ENCODE data around the gene MMP14.
A peak's percentile ranks its signal among the peaks of the same experiment; 100 is the strongest.
"Not testable (repeated sequence)": the region's sequence is repeated elsewhere in the genome, so short reads cannot be mapped to it uniquely, and the experiment has no call there.

The MMP14 gene

DNA sequence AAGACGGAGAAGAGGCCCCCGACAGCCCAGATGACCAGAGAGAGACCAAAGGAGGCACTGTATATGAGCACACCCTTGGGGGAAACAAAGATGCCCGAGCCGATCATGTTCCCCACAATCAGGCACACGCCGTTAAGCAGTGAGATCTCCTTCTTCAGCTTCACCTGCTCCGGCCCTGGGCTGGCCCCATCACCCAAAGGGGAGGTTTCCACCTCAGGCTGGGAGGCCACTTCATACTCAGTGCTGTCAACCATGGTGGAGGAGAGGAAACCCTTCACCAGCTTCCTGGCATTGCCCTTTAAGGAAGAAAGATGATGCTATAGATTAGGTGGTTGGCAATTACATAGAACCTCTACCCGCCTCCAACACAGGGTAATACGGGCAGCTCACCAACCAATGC, 23.2 kb upstream of the MMP14 start:
- FAIRE-seq = no peak

DNA sequence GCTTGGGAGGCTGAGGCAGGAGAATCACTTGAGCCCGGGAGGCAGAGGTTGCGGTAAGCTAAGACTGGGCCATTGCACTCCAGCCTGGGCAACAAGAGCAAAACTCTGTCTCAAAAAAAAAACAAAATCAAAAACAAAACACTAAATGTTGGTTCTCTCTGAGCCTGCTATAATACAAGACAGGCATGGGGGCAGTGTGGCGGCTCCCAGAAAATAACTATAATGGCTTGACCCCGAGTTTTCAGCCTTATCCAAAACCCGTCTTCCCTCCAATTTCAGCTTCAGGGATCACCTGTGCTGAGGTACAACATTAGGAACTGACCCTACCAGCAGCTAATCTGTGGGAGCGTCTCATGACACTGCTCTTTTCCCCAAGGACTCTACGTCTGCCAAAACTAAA, 22.0 kb upstream of the MMP14 start:
- no peak for FAIRE-seq
- no peak for DNase-seq (ENCODE audit: extremely low spot score, insufficient read length, low read depth)

More for the DNA sequence above, 23.2 kb upstream of the MMP14 start:
- no peak for DNase-seq (ENCODE audit: extremely low spot score, insufficient read length, low read depth)

DNA sequence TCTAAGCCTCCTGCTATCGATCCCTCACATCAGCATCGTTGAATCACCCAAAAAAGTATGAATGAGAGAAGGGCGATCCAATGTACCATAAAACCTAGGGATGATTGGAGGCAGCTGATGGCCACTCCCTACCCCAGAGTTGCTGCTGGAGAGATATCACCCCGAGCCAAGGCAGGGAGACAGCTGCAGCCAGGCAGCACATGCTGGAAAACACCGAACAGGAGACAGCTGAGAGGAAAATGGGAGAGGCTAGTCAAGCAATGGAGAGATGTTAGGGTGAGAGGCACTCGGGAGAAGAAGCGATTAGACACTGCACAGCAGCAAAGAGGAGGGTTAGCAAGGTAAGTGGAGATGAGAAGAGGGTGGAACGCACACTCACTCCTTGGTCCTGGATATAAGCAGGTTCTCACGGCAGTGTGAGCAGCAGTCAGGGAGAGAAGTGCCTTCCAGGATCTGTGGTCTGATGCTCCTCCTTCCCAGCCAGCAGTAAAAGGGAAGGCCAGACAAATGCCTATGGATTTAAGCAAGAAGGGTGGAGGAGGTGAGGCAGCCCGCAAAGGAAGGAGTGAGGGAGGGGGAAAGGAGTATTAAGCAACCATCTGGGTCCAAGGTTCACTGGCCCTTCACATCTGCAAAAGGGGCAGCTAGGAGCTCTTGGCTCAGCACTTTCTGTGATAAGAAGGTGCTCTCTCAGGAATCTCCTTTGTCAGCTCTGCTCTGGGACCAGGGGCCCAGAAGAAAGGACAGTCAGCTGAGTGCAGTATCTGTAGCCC, 21.3 kb upstream of the MMP14 start, which contains the start of gene SLC7A7:
Gene SLC7A7, minus strand, starts transcription at position 495 of the 773 bp plus-strand sequence. CDS start 2,037 bp downstream, outside the sequence.
- FAIRE-seq (no peak), DNase-seq (ENCODE audit: extremely low spot score, insufficient read length, low read depth) (no peak)

DNA sequence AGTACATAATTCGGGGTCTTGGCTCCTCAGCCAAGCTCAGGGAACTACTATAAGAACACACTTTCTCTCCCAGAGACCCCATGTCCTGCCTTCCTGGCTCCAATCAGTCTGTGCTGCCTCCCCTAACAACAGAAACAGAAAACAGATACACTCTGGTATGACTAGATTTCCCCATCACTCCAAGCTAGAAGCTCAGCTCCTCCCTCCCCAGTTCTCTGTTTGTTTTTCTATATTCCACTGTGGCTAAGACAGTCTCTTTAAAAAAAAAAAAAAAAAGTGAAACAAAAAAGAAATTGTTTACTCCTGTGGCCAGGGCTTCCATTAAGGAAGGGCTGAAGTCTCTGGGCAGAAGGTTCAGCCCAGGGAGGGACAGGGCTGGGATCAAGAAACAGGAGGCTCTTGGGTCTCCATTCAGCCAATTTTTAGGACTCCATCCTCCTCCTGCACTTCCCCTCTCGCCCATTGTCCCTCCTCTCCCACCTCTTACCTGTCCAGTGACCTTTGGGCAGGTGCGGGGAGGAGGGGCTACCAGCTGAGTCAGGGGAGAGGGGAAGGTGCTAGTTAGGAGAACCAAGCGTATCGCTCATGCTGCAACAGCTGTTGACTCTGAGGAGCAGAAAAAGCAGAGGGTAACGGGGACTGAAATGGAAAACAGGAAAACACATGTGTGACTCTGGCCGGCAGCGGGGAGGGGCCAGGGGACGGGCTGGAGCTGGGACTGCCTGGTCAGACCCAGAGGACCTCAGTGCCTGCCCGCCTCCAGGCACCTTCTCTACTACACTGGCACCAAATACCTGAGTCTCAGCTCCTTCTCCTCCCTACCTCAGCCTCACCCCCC, 17.0 kb upstream of the MMP14 start:
- FAIRE-seq (peak; percentile 18), DNase-seq (ENCODE audit: extremely low spot score, insufficient read length, low read depth) (no peak)

DNA sequence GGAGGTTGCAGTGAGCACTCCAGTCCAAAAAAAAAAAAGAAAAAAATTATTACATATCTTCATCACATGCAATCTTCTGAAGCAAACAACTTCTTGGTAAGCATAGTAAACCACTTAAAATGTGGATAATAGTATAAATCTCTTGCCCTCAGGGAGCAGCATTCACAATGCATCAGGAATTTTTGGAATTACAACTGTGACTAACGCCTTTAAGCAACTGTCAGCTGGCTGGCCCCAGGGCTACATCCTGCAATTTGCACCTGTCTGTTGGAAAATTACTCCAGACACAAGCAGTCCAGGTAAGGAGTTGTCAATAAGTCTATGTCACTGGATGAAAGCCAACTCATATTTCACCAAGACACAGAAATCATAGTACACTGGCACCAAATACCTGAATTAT, 15.7 kb upstream of the MMP14 start:
- no peak for FAIRE-seq
- DNase-seq (ENCODE audit: extremely low spot score, insufficient read length, low read depth) = no peak

DNA sequence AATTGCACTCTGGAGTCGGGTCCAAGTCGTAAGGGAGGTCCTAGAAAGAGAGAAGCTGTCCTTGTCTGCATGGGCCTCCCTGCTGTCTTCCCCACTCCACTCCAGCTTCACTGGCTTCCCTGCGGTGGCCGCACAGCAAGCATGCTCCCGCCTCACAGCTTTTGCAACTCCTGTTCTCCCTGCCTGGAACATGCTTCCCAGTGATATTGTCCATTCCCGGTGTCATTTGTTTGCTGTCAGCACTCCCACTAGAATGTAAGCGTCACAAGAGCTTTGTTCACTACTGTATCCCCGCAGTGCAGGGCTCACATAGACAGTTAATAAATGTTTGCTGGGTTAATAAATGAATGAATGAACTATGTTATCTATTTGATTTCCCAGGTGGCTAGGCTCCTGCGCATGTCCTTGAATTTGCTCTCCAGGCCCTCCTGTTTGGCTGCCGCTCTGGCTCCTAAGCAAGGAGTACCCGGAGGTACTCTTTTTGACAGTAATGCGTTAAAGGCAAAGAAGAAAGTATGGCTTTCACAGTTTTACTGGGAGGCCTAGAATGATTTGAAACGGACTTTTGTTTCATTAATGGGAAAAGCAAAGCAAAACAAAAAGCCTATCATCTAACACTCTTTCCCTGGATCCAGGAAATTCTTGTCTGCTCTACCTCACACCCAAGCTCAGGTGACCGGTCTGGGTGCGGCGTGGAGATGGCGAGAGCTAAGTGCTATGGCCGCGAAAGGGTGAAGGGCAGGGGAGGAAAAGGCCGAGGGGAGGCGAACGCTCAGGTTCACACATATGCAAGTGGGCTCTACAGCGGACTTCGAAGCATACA, 15.0 kb upstream of the MMP14 start:
- DNase-seq (ENCODE audit: extremely low spot score, insufficient read length, low read depth) (no peak), FAIRE-seq (no peak)

DNA sequence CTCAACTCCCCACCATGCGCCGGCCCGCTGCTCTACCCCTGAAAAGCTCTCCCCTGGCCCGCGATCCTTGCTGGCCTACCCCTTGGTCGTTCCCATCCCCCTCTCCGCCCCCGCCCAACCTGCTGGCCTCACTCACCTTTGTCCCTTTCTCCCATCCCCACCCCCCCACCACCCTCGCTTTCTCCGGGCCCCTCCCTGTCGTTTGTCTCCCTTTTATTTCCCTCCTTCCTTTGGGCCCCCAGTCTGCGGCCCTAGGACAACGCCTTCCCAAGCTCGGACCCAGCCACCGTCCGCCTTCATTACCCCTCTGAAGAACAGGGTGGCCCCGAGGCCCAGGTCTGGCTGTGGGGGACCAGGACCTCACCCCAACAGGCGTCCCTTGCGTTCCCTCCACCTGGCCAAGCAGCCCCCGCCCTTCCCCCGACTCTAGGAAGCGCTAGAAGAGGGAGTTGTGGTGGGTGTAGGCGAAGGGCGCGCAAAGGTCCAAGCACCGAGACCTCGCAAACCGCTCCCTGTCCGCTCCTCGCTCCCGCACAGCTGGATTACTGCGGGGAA, 14.3 kb upstream of the MMP14 start:
- DNase-seq (ENCODE audit: extremely low spot score, insufficient read length, low read depth) (no peak), FAIRE-seq (no peak)

DNA sequence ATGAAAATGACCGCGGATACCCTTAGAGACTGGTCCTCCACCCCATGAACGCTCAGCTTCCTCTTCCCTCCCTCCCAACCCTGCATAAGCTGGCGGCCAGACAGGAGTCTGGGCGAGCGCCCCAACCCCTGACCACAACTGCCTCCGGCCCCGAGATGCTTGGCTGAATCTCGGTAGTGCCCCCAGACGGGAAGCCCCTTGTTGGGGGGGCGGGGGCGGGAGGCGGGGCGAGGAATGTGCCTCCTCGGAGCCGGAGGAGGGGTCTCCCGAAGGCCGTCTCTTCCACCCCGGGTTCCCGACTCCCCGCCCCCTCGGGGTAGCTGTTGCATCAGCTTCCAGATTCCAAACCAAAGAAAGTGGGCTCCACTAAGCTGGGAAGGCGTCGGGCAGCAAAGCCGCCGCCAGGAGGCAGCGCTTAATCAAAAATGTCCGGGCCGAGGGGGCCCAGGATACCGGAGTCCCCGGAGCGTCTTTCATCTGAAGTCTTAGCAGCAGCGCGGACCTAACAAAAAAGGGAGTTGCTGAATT, 13.8 kb upstream of the MMP14 start:
- DNase-seq (ENCODE audit: extremely low spot score, insufficient read length, low read depth) = no peak
- peak; percentile 44 for FAIRE-seq

DNA sequence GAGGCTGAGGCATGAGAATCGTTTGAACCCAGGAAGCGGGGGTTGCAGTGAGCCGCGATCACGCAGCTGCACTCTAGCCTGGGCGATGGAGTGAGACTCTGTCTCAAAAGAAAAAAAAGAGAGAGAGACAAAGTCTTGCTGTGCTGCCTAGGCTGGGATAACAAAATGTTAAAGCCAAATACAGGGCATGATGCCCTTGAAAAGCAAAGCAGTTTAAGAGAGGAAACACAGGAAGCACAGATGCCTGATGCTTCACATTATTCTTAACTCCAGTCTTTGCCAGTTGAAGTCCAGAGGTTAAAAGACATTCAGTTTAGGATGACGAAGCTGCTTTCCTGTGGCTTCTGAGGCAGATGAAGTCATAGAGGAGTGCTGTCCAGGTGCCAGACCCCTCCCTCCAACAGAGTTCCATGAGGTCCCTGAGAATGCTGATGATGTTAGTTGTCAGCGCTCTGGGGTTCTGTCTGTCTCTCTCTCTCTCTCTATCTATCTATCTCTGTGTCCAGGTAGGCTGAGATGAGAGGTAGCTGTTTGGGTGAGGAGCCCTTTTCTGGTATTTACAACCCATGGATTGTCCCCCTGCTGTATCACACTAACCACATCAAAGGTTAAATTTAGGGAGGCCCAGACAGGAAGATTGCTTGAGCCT, 11.6 kb upstream of the MMP14 start:
- DNase-seq (ENCODE audit: extremely low spot score, insufficient read length, low read depth) (no peak), FAIRE-seq (no peak)

DNA sequence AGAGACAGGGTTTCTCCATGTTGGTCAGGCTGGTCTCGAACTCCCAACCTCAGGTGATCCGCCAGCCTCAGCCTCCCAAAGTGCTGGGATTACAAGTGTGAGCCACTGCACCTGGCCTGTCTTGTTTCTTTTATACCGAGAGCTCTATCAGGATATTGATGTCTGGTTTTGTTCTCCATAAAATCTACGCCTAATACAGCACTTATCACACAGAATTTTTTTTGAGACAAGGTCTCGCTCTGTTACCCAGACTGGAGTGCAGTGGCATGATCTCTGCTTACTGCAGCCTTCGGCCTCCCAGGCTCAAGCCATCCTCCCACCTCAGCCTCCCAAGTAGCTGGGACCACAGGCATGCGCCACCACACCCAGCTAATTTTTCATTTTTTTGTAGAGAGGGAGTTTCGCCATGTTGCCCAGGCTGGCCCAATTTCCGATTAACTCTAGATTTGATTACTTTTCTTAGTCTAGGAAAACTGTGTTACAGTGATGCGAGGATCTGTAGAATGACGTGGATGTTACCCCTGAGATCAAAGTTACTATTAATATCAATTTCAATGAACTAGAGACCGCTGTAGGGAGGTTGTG, 7.2 kb upstream of the MMP14 start:
- DNase-seq (ENCODE audit: extremely low spot score, insufficient read length, low read depth) = not testable (repeated sequence)

DNA sequence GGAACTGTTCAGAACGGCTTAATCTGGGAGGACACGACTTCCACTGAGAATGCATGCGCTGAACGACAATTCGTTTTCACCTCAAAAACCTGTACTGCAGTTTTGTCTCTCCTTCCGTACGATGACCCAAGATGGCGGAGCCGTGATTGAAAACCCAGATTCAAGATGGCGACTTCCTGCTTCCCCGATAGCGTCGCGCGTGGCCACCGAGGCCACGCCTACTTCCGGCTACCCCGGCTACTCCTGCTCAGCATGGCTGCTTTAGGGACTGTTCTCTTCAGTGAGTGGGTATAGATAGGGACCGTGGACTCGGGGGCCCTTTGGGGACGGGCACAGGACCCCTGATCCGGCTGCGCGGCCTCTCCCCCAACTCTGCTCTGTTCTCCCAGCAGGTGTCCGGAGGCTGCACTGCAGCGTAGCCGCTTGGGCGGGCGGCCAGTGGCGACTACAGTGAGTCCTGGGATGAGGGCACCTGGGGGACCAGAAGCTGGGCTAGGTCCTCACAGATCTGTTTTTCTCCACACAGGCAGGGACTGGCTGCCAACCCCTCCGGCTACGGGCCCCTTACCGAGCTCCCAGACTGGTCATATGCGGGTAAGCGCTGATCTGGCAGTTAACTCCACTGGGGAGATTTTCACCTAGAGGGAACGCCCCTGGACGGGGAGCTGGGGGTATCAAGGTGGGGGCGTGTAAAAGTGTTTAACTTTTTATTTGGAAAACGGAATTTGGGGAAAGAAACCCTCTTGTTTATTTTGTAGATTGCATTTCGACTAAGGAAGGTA, 6.5 kb upstream of the MMP14 start, which contains the start of gene MRPL52:
Gene MRPL52, plus strand, starts transcription at position 227 of the 782 bp plus-strand sequence. Its CDS starts 26 bp downstream, at position 253.
- FAIRE-seq = peak; percentile 93
- peak; percentile 85 for DNase-seq (ENCODE audit: extremely low spot score, insufficient read length, low read depth)

More for the DNA sequence above, 7.2 kb upstream of the MMP14 start:
- not testable (repeated sequence) for FAIRE-seq

DNA sequence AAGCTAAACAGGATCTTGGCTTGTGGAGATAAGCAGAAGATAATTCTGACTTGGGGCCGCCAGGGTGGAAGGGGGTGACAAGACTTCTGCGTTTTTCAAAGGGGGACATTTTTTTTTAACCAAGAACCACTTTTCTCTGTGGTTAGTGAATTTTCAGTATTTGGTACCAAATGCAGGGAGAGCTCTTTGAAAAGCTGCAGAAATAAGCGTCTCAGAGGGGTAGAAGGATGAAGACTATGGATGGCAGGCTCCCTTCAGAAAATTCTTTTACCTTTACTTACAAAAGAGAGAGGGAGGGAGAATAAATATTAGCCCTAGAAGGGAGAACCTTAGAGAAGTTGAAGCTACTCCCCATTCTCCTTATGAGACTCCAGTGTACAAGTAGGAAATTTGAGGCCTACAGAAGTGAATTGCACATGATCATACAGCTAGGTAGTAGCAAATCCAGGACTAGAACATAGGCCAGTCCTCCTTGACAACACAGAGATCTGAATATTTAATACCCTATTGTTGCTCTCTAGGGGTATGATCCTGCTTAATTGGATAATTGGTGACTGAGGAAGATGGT, 5.9 kb upstream of the MMP14 start:
- DNase-seq (ENCODE audit: extremely low spot score, insufficient read length, low read depth) (no peak), FAIRE-seq (no peak)

DNA sequence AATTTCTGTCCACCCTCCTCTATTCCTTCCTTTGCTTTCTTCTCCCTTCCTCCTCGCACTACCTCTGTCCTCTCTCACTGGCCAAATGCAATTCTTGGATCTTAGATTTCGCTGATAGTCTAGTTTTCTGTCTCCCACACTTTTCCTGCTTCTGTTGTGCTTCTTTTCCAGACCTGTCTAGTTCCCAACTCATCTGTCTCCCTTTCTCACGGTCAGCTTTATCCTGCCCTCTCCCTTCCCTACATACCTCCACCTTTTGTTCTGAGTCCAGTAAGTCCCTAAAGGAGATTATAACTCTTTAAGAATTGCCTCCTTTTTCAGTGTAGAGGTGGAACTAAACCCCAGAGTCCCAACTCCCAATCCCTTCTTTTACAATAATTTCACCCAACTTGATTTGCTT, 880 bp upstream of the MMP14 start:
- no peak for DNase-seq (ENCODE audit: extremely low spot score, insufficient read length, low read depth)
- no peak for FAIRE-seq

DNA sequence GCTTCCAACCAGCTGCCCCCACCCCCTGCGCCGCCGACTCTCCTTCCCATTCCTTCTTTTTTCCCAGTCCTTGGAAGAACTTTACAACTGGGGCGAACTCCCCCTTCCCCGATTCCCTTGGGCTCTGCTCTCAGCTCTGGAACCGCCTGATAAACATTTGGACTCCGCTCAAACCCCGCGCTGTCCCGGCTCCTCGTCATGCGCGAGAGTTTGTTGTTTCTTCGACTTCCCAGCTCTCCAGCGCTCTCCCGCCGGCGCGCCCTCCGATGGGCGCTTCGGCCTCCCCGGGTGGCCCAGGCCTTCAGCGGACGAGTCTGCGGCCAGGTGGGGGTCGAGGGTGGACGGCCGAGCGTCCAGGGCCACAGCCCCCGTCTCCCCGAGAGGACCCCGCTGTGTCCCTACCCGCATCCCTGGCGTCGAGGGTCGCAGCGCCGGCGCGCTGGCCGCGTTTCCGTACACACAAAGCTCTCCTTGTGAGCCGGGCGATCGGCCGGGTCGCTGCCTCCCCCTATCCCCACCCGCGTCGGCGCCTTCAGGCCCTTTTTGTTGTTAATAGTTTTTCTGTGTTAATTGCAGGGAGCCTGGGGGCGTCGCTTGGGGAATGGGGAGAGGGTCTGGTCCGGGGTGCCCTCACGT, 847 bp downstream of the MMP14 start:
- FAIRE-seq (no peak), DNase-seq (ENCODE audit: extremely low spot score, insufficient read length, low read depth) (no peak)

DNA sequence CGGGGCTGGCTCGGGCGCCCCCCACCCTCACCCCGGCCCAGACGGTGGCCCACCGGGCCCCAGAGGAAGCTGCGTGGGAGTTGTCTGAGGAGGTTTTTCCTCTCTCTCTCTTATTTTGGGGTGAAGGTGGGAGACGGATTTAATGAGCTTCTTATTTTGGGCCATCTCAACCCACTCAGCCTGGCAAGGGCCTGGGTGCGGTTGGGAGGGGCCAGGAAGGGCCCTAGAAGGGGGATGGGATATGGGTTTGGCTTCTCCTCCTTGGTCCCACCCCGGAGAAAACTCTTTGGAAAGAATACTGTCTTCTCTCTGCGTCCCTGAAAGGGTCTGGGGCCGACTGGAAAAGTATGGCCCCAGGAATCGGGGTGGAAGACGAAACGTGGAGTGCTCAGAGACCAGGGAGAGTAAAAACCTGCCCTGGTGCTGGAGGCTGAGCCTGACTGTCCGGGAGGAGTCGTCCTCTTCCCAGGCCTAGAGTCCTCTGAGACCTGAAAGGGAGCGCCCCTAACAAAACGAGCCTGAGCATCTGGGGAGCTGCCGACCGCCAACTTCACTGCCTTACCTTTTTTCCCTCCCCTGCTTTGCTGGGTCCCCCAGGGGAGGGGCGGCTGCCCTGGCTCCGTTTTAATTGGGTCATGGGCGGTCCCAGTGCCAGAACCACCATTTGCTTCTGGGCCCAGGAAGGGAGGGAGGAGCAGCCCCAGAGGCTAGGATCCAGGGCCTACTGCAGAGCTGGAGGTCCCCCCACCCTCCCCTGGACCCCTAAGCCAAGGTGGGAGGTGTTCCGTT, 1.6 kb downstream of the MMP14 start:
- DNase-seq (ENCODE audit: extremely low spot score, insufficient read length, low read depth) (no peak), FAIRE-seq (no peak)

DNA sequence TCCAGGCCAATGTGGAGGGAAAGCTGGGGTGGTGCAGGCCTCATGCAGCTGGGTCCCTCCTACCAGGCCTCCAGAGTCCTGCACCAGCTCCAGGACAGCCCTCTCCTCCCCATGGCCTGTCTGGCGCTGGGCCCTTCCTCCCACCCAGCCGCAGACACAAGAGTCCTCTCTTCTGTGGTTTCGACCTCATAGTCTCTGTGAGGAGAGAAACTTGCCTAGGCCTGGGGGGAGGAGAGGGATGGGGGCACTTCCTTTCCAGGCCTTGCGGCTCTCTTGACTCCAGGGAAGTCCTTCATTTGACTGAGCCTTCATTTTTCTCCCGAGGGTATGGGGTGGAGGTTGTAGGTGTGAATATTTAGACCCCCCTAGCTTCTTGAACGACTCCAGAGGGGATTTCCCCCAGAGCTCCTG, 2.3 kb downstream of the MMP14 start:
- DNase-seq (ENCODE audit: extremely low spot score, insufficient read length, low read depth) = no peak
- FAIRE-seq = no peak

Data from GM18507 (cell line).